NOMO-1 treated with DMSO at 0.1 percent for 48 hours (cell line): Measurements from ENCODE around the gene FAM81B.

Experiments
- DNase-seq: peaks from one replicate; lab custom pipeline; 2025; ENCODE audit not compliant: unreplicated experiment; lab: John Stamatoyannopoulos, UW

Gene FAM81B

DNA sequence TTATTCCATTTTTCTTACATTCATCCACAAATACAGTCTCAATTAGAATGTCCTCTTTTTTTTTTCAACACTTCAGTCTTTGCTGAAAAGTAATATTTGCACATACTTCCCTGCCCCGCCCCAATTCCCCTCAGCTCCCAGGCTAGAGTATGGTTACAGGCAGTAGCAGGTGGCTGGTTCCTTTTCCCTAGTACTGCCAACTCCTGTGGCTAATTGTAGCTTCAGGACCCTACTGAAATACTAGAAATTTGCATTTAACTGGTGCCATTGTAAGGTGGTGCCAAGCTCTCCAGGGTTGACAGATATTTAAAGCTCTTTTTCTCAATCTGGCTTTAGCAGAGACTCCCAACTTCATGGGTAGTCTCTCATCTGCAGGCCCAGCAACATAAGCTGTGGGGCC is 80.3 kb downstream of the FAM81B start:
- DNase-seq: no peak

GRCh38 chr5:95471942-95472341 is 80.8 kb downstream of the FAM81B start:
- DNase-seq: no peak

DNA sequence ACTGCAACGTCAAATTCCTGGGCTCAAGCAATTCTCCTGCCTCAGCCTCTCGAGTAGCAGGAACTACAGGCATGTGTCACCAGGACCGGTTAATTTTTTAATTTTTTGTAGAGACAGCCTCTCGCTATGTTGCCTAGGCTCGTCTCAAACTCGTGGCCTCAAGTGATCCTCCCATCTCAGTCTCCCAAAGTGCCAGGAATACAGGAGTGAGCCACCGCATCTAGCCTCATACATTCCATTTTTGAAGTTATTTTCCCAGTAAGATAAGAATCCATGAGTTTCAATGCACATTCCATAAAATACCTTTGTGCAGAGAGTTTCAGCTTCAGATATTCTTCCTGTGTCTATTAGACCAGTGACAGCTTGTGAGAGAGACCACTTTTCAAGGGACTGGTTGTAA is 93.3 kb downstream of the FAM81B start:
- DNase-seq: no peak

GRCh38 chr5:95486191-95486590 is 95.0 kb downstream of the FAM81B start:
- no peak for DNase-seq

DNA sequence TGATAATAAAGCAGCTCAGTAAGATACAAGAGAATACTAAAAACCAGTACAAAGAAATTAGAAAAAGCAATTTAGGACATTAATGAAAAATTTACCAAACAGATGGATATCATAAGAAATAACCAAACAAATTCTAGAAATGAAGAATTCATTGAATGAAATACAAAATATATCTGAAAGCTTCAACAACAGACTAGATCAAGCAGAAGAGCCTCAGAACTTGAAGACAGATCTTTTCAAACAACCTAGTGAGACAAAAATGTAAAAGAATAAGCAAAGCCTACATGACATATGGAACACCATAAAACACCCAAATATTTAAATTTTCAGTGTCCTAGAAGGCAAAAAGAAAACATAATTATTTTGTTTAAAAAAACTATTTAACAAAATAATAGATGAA is 96.7 kb downstream of the FAM81B start:
- no peak for DNase-seq
